HCT116 (cell line): Measurements from ENCODE around the gene CABLES1. TPM values are rescaled to one million over a fixed set of nuclear protein-coding genes. Genes with fewer than 3 reads are reported as not detected.

ENCODE experiments used
- ATAC-seq: fragments of 200-7000 bp; cut with Tn5 transposase; 2 replicates; pipeline ENCODE4 v1.9.1; 2020; ENCODE audit warnings: mild to moderate bottlenecking, moderate library complexity
- BruUV-seq: library from RNA; stranded (reverse); fragments of 400-500 nt; replicated peaks from 2 replicates; lab custom pipeline; 2021; lab: Mats Ljungman, UMichigan
- CTCF ChIA-PET: fragments of 300-600 bp; sonication (Branson Sonifier 250); formaldehyde crosslinking; loops from one replicate; lab custom pipeline; 2021; ENCODE audit warnings: antibody characterized with exemption; lab: Charles Lee
- POLR2A ChIA-PET: fragments of 300-600, 350-600 bp; sonication (Branson Sonifier 250); formaldehyde crosslinking; loops from one replicate; lab custom pipeline; 2021; ENCODE audit warnings: antibody characterized with exemption; lab: Charles Lee
- RAD21 ChIA-PET, 2 experiments: fragments of 300-600 bp; sonication (Branson Sonifier 250); formaldehyde crosslinking; loops; one replicate each; lab custom pipeline; 2023; ENCODE audit warnings: low total read pairs in 2 of 2; ENCODE audit not compliant: uncharacterized antibody in 2 of 2, unreplicated experiment in 2 of 2, low non-redundant PET in 1 of 2; lab: Charles Lee
- DNase-seq: peaks from one replicate; pipeline ENCODE4 v3.0.0-alpha.2; 2010; ENCODE audit warnings: low read depth, low spot score
- H2AFZ ChIP-seq: fragments of 200-600 bp; shearing (Covaris generic), sonication (generic); 2 replicates; pipeline ENCODE4 v1.6.1; 2017; ENCODE audit warnings: low read depth, mixed run types, mixed read lengths, antibody characterized with exemption, low read length; ENCODE audit not compliant: poor library complexity, severe bottlenecking
- H3K27ac ChIP-seq: 2 replicates; pipeline ENCODE4 v1.5.1; 2012; ENCODE audit warnings: low read depth, low read length
- H3K27me3 ChIP-seq: fragments of 200-600 bp; sonication (generic); 2 replicates; pipeline ENCODE4 v1.6.1; 2016; ENCODE audit warnings: mixed run types, low read length, mixed read lengths; ENCODE audit not compliant: insufficient read depth
- H3K36me3 ChIP-seq, 2 experiments: fragments of 200-500 bp in 1 of 2; fragments of 200-600 bp in 1 of 2; sonication (Bioruptor generic) in 1 of 2; sonication (generic) in 1 of 2; 2 replicates each; pipeline versions ENCODE4 v1.5.1 to v1.6.1; 2014 to 2016; ENCODE audit warnings: low read length in 2 of 2, inconsistent platforms in 1 of 2, mixed read lengths in 1 of 2, mixed run types in 1 of 2; ENCODE audit not compliant: insufficient read depth in 2 of 2, control insufficient read depth in 1 of 2
- H3K4me1 ChIP-seq, 2 experiments: fragments of 200-600 bp in 1 of 2; sonication (generic) in 1 of 2; 2 replicates each; pipeline versions ENCODE4 v1.5.1 to v1.6.1; 2012 to 2017; ENCODE audit warnings: low read length in 2 of 2, inconsistent platforms in 1 of 2, mild to moderate bottlenecking in 1 of 2, mixed read lengths in 1 of 2, mixed run types in 1 of 2, moderate library complexity in 1 of 2; ENCODE audit not compliant: insufficient read depth in 2 of 2, control insufficient read depth in 1 of 2
- H3K4me2 ChIP-seq: fragments of 200-600 bp; sonication (generic); 2 replicates; pipeline ENCODE4 v1.6.1; 2017; ENCODE audit warnings: mixed run types, low read length, mixed read lengths
- H3K4me3 ChIP-seq, 2 experiments: fragments of 200-600 bp in 1 of 2; sonication (generic) in 1 of 2; replicated peaks in 1 of 2; 2 replicates each; pipeline ENCODE4 v1.5.1; 2011 to 2016; ENCODE audit warnings: low read length in 2 of 2, control low read depth in 1 of 2, low read depth in 1 of 2, mild to moderate bottlenecking in 1 of 2, mixed read lengths in 1 of 2, mixed run types in 1 of 2
- H3K79me2 ChIP-seq: fragments of 200-600 bp; sonication (generic); 2 replicates; pipeline ENCODE4 v1.6.1; 2017; ENCODE audit warnings: mild to moderate bottlenecking, mixed run types, low read length, moderate library complexity, mixed read lengths; ENCODE audit not compliant: insufficient read depth
- H3K9ac ChIP-seq: fragments of 200-600 bp; sonication (generic); 2 replicates; pipeline ENCODE4 v1.6.1; 2016; ENCODE audit warnings: low read length, mixed read lengths
- H3K9me2 ChIP-seq: fragments of 200-600 bp; sonication (generic), shearing (Covaris generic); 2 replicates; pipeline ENCODE4 v1.6.1; 2017; ENCODE audit warnings: mixed run types, mild to moderate bottlenecking, moderate library complexity; ENCODE audit not compliant: insufficient read depth
- H3K9me3 ChIP-seq, 2 experiments: fragments of 200-500 bp in 1 of 2; fragments of 200-600 bp in 1 of 2; sonication (Bioruptor generic) in 1 of 2; sonication (generic) in 1 of 2; 2 replicates each; pipeline ENCODE4 v1.6.1; 2014 to 2017; ENCODE audit warnings: low read length in 2 of 2, mixed read lengths in 2 of 2, inconsistent platforms in 1 of 2, low read depth in 1 of 2, mild to moderate bottlenecking in 1 of 2, mixed run types in 1 of 2, moderate library complexity in 1 of 2; ENCODE audit not compliant: control insufficient read depth in 1 of 2, insufficient read depth in 1 of 2
- H4K20me1 ChIP-seq: fragments of 200-600 bp; sonication (generic), shearing (Covaris generic); 2 replicates; pipeline ENCODE4 v1.6.1; 2017; ENCODE audit warnings: mixed run types, mild to moderate bottlenecking, moderate library complexity; ENCODE audit not compliant: insufficient read depth
- EZH2 ChIP-seq: fragments of 200-600 bp; sonication (generic); IDR thresholded peaks from 2 replicates; pipeline ENCODE4 v1.6.1; 2017; ENCODE audit warnings: antibody characterized with exemption, mixed run types
- EZH2phosphoT487 ChIP-seq: fragments of 200-600 bp; IDR thresholded peaks from 2 replicates; pipeline ENCODE4 v1.6.1; 2018; ENCODE audit warnings: antibody characterized with exemption, borderline replicate concordance
- RAD21 ChIP-seq: IDR thresholded peaks from 2 replicates; pipeline ENCODE4 v1.6.1; 2012; ENCODE audit warnings: low read depth, mild to moderate bottlenecking
- intact Hi-C: fragments of 100-400 bp; cut with micrococcal nuclease; formaldehyde crosslinking; loops from 2 replicates; pipeline ENCODE4 v1.10.0; 2022
- total RNA-seq: library from RNA; stranded (reverse); gene quantifications from one replicate; pipeline ENCODE4 v1.2.1, GENCODE V29; 2021; ENCODE audit not compliant: unreplicated experiment

CABLES1 gene
- total RNA-seq, 1 experiment from 2014 or later: 7.7 TPM

DNA sequence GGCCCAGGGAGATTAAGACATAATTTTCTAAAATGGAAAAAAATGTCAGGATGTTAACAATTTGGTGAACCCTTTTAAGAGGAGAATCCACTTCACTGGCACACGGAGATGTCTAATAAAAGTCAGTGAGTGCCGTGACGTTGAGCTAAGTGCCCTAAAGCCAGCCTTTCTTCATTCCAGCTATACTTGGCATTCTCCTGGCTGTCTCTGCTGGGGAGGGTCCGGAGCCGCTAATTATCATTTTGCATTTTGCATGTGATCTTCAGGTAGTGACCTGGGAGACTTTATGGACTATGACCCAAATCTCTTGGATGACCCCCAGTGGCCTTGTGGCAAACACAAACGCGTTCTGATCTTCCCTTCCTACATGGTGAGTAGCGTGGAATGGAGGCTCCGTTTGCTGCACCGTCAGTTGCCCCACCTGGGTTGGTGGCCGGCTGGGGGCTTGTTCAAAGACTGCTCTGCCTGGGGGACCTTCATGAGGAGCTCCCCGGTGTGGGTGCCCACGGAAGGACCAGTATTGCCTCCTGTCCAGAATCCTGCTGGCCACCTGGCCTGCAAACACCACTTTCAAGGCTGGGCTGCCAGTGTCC lies 101.7 kb downstream of the CABLES1 start:
- no TSS peak for BruUV-seq
- H3K9me3 ChIP-seq: no peaks in the 10 kb centered on the region
- no peak overlapping the region for H3K27ac ChIP-seq
- no peaks in the 10 kb centered on the region for H3K9me2 ChIP-seq
- TF ChIP-seq RAD21 (peak; percentile 11; the same call in 1 of the 2 replicates), EZH2phosphoT487 (no peak)
- no peaks in the 10 kb centered on the region for H3K27me3 ChIP-seq
- no peaks in the 10 kb centered on the region for H3K79me2 ChIP-seq
- DNase-seq: no peak
- RAD21 ChIA-PET: no interaction called here
- POLR2A ChIA-PET: no interaction called here
- 0 out of 4 replicates have a peak, but pooled peaks cover 0 to 2% of the 10 kb centered on the region in 2 experiments for H3K4me1 ChIP-seq
- no peak overlapping the region for H3K4me2 ChIP-seq
- intact Hi-C loops: no loop called here
- CTCF ChIA-PET: no interaction called here
- no peak overlapping the region for H3K4me3 ChIP-seq
- ATAC-seq: no peak
- no peak overlapping the region for H3K9ac ChIP-seq
- H3K36me3 ChIP-seq: no peaks in the 10 kb centered on the region
- H4K20me1 ChIP-seq: no peaks in the 10 kb centered on the region
- no peak overlapping the region for H2AFZ ChIP-seq

DNA sequence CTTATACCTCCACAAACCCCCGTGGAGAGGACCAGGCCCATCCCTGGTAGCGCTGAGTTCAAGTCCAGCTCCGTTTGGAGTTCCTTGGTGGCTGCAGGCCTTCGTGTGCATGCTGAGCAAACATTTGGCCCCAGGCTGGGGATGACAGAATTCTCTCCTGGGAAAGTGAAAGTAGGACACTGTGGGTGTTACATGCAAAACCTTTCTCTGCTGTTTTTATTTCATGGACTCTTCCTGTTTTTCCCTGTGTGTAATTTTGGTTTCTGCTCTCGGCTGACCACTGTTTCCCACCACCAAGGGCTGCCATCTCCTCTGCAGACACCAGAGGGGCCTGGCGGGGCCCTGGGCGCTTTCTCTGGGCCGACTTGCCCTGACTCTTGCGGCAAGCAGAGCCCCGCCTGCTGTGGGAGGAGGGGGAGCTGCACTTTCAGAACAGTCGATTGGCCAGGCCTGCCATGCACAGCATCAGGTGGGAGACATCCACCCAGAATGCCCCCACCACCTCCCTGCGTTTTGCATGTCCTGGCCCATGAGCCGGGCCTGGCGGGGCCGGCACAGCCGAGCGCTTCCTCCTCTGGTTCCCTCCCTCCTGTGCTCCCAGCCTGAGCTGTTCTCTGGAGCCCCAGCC lies 102.4 kb downstream of the CABLES1 start:
- POLR2A ChIA-PET: no interaction called here
- intact Hi-C loops: no loop called here
- Histone ChIP-seq H3K4me3 (no peak overlapping the region), H3K79me2 (no peaks in the 10 kb centered on the region), H3K4me1 (0 out of 4 replicates have a peak, but pooled peaks cover 0 to 2% of the 10 kb centered on the region in 2 experiments), H3K36me3 (no peaks in the 10 kb centered on the region), H3K27me3 (no peaks in the 10 kb centered on the region), H2AFZ (no peak overlapping the region), H4K20me1 (no peaks in the 10 kb centered on the region), H3K9ac (no peak overlapping the region), H3K9me3 (no peaks in the 10 kb centered on the region), H3K27ac (no peak overlapping the region), H3K4me2 (no peak overlapping the region), H3K9me2 (no peaks in the 10 kb centered on the region)
- CTCF ChIA-PET: no interaction called here
- no TSS peak for BruUV-seq
- RAD21 ChIA-PET: no interaction called here
- DNase-seq (no peak), ATAC-seq (no peak)
- no peak for TF ChIP-seq EZH2
